ENCODE data around the gene LRRTM3.

Gene LRRTM3

GRCh38 chr10:67086327-67087134 lies 160.7 kb downstream of the LRRTM3 start:
- in situ Hi-C loops (cut with MboI; ENCODE audit: low pct_unique_long_range_greater_than_20kb, low sequenced_read_pairs, unreplicated experiment), result no loop called here
- no peak for DNase-seq (ENCODE audit: low spot score)
- no peak for TF ChIP-seq CTCF (IDR thresholded peaks at IDR 0.05; ENCODE audit: extremely low read depth, insufficient read depth, missing control alignments)

- in situ Hi-C loops (cut with MboI; ENCODE audit: low pct_unique_long_range_greater_than_20kb, low sequenced_read_pairs, unreplicated experiment), result no loop called here
- no peak for DNase-seq (ENCODE audit: low spot score)
- no peak for TF ChIP-seq CTCF (IDR thresholded peaks at IDR 0.05; ENCODE audit: extremely low read depth, insufficient read depth, missing control alignments)
These were observed 161.2 kb downstream of the LRRTM3 start for GRCh38 chr10:67087135-67087425.

- DNase-seq (ENCODE audit: low spot score), result no peak
- in situ Hi-C loops (cut with MboI; ENCODE audit: low pct_unique_long_range_greater_than_20kb, low sequenced_read_pairs, unreplicated experiment), result no loop called here
- TF ChIP-seq CTCF (IDR thresholded peaks at IDR 0.05; ENCODE audit: extremely low read depth, insufficient read depth, missing control alignments), result no peak
These were observed 162.2 kb downstream of the LRRTM3 start for GRCh38 chr10:67088036-67088435.

GRCh38 chr10:67095531-67095930 lies 169.7 kb downstream of the LRRTM3 start:
- in situ Hi-C loops (cut with MboI; ENCODE audit: low pct_unique_long_range_greater_than_20kb, low sequenced_read_pairs, unreplicated experiment), result no loop called here
- no peak for DNase-seq (ENCODE audit: low spot score)
- no peak for TF ChIP-seq CTCF (IDR thresholded peaks at IDR 0.05; ENCODE audit: extremely low read depth, insufficient read depth, missing control alignments)

- in situ Hi-C loops (cut with MboI; ENCODE audit: low pct_unique_long_range_greater_than_20kb, low sequenced_read_pairs, unreplicated experiment), result no loop called here
- DNase-seq (ENCODE audit: low spot score), result no peak
- TF ChIP-seq CTCF (IDR thresholded peaks at IDR 0.05; ENCODE audit: extremely low read depth, insufficient read depth, missing control alignments), result no peak
These were observed 172.6 kb downstream of the LRRTM3 start for GRCh38 chr10:67098461-67098860.

GRCh38 chr10:67100951-67101350 lies 175.1 kb downstream of the LRRTM3 start:
- TF ChIP-seq CTCF (IDR thresholded peaks at IDR 0.05; ENCODE audit: extremely low read depth, insufficient read depth, missing control alignments), result no peak
- in situ Hi-C loops (cut with MboI; ENCODE audit: low pct_unique_long_range_greater_than_20kb, low sequenced_read_pairs, unreplicated experiment), result no loop called here
- DNase-seq (ENCODE audit: low spot score), result no peak
